ENCODE results near the gene ARHGEF25.
"Not testable (repeated sequence)": the region's sequence is repeated elsewhere in the genome, so short reads cannot be mapped to it uniquely, and the experiment has no call there.

Gene ARHGEF25

DNA sequence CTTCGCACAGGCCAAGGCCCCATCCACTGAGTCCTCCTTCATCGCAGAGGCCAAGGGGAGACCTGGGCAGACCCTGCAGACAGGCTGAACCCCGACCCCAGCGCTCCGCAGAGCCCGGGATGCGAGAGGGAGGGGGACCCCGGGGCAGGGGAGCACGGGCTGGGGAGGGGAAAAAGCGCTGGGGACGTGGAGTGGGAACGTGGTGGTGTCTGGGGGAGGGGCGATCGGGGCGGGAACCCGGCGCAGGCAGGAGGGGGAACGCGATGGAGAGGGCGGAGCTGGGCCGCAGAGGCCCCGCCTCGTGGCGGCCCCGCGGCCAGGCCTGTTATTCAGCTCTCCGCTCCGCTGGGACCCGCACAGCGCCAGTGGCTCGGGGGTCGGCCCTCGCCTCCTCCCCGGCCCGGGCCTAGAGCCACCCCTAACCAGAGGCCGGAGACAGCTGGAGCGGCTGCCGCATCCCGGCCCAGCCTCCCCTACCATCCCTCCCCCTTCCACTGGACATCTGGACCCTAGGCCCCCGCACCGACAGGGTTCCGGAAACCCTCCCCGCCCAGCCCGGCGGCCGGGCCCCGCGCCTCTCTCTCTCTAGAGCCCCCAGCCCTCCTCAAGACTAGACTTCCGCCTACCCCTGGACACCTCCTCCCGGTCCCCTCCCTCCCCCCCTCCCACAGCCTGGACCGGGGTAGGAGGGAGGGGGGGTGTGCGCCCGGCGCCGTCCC, at the start of gene ARHGEF25:
Gene ARHGEF25, plus strand, starts transcription at position 328 of the 719 bp plus-strand sequence. CDS start 460 bp downstream, outside the sequence.
- peak within 1 kb of the TSS; percentile 57 to 60 for H3K4me3 ChIP-seq (replicated peaks in 1 of 2; ENCODE audit: low read depth in 2 of 2, low read length in 2 of 2)
- peak; percentile 27 to 65 for DNase-seq (ENCODE audit: low read depth in 2 of 2)
- TF ChIP-seq, protein P1, sequence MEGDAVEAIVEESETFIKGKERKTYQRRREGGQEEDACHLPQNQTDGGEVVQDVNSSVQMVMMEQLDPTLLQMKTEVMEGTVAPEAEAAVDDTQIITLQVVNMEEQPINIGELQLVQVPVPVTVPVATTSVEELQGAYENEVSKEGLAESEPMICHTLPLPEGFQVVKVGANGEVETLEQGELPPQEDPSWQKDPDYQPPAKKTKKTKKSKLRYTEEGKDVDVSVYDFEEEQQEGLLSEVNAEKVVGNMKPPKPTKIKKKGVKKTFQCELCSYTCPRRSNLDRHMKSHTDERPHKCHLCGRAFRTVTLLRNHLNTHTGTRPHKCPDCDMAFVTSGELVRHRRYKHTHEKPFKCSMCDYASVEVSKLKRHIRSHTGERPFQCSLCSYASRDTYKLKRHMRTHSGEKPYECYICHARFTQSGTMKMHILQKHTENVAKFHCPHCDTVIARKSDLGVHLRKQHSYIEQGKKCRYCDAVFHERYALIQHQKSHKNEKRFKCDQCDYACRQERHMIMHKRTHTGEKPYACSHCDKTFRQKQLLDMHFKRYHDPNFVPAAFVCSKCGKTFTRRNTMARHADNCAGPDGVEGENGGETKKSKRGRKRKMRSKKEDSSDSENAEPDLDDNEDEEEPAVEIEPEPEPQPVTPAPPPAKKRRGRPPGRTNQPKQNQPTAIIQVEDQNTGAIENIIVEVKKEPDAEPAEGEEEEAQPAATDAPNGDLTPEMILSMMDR (IDR thresholded peaks at IDR 0.05; ENCODE audit: low read depth, low read length): no peak

DNA sequence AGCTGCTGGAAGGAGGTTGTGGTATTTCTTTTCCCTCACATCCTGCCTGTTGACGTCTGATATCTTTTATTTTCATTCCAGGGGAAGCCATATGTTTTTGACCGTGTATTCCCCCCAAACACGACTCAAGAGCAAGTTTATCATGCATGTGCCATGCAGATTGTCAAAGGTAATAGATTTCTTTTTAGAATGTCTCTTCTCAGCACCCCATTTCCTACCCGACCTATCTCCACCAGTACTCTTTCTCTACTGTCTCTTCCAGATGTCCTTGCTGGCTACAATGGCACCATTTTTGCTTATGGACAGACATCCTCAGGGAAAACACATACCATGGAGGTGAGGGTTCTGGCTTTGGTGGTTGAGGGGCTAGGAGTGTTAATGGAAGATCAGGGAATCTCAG, 47.9 kb upstream of the ARHGEF25 start:
- TF ChIP-seq, protein P1 (IDR thresholded peaks at IDR 0.05; ENCODE audit: low read depth, low read length): no peak
- DNase-seq (ENCODE audit: low read depth in 2 of 2): no peak
- H3K4me3 ChIP-seq (replicated peaks in 1 of 2; ENCODE audit: low read depth in 2 of 2, low read length in 2 of 2): no peak overlapping the region

- TF ChIP-seq, protein P1 (IDR thresholded peaks at IDR 0.05; ENCODE audit: low read depth, low read length): no peak
- no peak overlapping the region for H3K4me3 ChIP-seq (replicated peaks in 1 of 2; ENCODE audit: low read depth in 2 of 2, low read length in 2 of 2)
- no peak for DNase-seq (ENCODE audit: low read depth in 2 of 2)
Observed at GRCh38 chr12:57564178-57564740, 47.0 kb upstream of the ARHGEF25 start.

GRCh38 chr12:57568838-57569237, 42.4 kb upstream of the ARHGEF25 start:
- DNase-seq (ENCODE audit: low read depth in 2 of 2): no peak
- H3K4me3 ChIP-seq (replicated peaks in 1 of 2; ENCODE audit: low read depth in 2 of 2, low read length in 2 of 2): no peak overlapping the region
- TF ChIP-seq, protein P1 (IDR thresholded peaks at IDR 0.05; ENCODE audit: low read depth, low read length): no peak

- DNase-seq (ENCODE audit: low read depth in 2 of 2): no peak
- H3K4me3 ChIP-seq (replicated peaks in 1 of 2; ENCODE audit: low read depth in 2 of 2, low read length in 2 of 2): no peak overlapping the region
- TF ChIP-seq, protein P1 (IDR thresholded peaks at IDR 0.05; ENCODE audit: low read depth, low read length): no peak
Observed at GRCh38 chr12:57569858-57570257, 41.4 kb upstream of the ARHGEF25 start.

DNA sequence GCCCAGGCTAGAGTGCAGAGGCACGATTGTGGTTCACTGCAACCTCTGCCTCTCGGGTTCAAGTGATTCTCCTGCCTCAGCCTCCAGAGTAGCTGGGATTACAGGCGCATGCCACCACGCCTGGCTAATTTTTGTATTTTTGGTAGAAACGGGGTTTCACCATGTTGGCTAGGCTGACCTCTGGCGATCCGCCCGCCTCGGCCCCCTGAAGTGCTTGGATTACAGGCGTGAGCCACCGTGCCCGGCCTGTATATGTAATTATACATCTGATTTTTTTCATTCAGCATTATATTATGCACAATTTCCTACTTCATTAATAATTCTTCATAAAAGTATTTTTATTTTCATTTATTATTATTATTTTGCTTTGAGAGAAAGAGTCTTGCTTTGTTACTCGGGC, 40.8 kb upstream of the ARHGEF25 start:
- not testable (repeated sequence) for H3K4me3 ChIP-seq (replicated peaks in 1 of 2; ENCODE audit: low read depth in 2 of 2, low read length in 2 of 2); DNase-seq (ENCODE audit: low read depth in 2 of 2)

GRCh38 chr12:57571926-57572762, 39.1 kb upstream of the ARHGEF25 start:
- TF ChIP-seq, protein P1 (IDR thresholded peaks at IDR 0.05; ENCODE audit: low read depth, low read length): no peak
- no peak for DNase-seq (ENCODE audit: low read depth in 2 of 2)
- no peak overlapping the region for H3K4me3 ChIP-seq (replicated peaks in 1 of 2; ENCODE audit: low read depth in 2 of 2, low read length in 2 of 2)
